Measurements from ENCODE around the gene EHD4.

Gene EHD4

GRCh38 chr15:41876007-41876406 lies 96.3 kb downstream of the EHD4 start:
- no peak for DNase-seq

- DNase-seq: no peak
These were observed 97.6 kb downstream of the EHD4 start for GRCh38 chr15:41874736-41875135.

DNA sequence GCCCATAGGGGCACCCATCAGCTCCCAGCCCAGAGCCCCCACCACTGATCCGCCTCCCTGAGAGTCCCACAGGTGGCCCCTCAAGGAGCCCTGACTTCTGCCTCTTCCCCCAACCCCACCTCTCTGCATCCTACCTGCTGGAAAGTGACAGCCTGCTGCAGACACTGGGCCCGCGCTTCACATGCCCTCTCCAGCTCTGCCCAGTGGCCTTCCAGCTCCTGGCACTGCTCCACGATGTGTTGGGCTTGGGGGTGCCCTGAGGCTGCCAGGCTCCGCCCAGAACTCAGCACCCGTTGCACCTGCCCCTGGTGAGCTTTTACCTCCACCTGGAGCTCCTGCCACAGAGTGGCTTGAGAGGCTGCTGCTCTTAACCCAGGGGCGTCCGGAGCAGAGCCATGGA lies 98.6 kb downstream of the EHD4 start:
- no peak for DNase-seq

- no peak for DNase-seq
These were observed 100.1 kb downstream of the EHD4 start for GRCh38 chr15:41872166-41872747.

- DNase-seq: no peak
These were observed 101.0 kb downstream of the EHD4 start for GRCh38 chr15:41871175-41871905.

- DNase-seq: peak; percentile 68
These were observed 101.7 kb downstream of the EHD4 start for GRCh38 chr15:41870689-41871081.

DNA sequence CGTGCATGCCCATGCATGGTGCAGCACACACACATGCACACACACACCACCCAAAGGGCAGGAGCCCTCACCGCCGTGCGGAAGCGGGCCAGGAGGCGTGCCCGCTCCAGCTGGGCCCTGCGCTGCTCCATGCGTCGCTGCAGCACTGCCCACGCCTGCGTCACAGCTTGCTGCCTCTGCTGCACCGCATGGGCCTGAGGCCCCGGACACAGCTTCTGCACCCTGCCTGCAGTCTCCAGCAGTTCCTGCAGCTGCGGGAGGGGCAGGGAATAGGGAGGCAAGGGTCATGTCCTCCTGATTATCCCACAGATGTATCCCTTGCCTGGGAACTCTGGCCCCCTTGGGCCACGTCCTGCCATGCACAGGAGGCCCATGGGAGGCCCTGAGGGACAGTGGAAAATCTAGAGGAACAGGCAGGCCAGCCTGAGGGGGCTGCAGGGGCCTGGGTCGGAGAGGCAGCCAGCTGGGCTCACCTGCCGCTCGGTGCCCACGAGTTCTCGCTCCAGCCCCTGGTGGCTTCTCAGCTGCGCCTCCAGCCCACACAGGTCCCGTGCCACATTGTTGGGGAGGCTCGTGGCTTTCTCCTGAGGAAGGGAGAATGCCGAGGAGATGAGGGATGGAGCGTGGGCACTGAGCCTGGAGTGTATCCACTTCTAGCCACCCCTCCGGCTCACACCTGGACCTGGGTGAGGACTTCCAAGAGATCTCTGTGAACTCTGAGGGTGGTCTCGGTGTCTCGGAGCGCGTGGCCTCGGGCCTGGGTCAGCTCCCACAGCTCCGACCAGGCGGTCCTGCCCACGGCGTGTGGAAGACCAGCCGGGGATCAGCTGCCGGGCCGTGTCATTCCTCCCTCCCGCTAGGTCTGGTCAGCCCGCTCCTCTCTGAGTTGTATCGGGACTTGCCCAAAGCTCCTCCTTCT lies 102.3 kb downstream of the EHD4 start:
- DNase-seq: no peak

DNA sequence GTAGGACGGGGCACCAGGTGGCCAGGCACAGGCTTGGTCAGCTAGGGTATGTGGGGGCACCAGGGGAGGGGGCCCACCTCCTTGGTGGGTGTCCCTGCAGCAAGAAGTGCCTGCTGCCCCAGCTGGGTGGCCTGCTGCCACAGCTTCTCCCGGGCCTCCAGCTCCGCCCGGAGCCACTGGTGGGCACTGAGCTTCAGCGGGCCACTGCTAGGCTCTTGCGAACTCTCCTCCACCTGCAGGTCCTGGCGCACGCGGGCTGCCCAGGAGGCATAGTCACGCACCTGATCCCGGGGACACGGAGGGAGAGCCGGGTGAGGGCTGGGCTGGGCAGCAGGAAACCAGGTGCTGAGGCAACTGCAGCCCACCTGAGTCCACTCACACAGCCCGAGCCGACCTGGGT lies 104.0 kb downstream of the EHD4 start:
- DNase-seq: no peak

GRCh38 chr15:41866872-41867579 lies 105.3 kb downstream of the EHD4 start:
- no peak for DNase-seq

DNA sequence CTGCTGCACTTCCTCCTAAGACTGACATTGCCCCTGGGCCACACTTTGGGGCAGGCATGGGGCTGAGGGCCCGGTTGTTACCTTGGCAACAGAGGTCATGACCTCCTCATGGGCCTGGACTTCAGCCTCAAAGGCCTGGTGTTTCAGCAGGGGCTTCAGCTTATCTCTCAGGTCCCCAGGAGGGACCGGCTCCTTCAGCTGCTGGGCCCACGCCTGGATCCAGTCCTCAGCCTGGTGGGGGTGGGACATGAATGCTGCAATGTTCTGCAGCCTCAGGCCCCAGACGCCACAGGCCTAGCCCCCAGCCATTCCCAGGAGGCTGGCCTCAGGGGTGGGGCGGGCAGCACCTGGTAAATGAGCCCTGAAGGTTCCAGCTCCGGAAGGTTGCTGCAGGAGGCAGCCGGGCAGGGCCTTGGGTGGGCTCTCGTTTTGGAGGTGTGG lies 106.1 kb downstream of the EHD4 start:
- DNase-seq: no peak

DNA sequence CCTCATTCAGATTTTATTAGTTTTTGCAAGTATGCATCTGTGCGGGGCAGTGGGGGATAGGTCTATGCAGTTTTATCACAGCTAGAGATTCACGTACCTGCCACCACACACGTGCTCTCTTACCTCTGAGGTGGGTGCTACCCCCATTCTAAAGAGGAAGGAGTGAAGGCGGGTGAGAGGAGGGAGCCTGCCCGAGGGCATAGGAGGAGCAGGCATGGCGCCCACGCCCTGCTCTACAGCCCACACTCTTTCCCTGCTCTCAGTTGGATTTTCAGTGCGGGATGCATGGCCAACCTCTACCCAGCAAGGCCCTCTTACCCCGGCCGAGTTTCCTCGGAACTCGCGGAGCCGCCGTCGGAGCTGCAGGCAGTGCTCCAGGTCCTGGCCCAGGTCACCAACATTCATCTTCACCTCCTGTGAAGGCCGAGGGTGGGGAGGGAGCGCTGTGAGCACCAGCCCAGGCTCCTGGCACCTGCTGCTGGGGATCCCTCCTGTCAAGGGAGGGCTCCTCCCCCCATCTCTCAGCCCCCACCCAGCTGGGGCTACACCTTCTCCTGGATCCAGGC lies 106.8 kb downstream of the EHD4 start:
- DNase-seq: no peak

- DNase-seq: no peak
These were observed 109.7 kb downstream of the EHD4 start for GRCh38 chr15:41862515-41863116.

GRCh38 chr15:41861736-41862356 lies 110.5 kb downstream of the EHD4 start:
- no peak for DNase-seq

DNA sequence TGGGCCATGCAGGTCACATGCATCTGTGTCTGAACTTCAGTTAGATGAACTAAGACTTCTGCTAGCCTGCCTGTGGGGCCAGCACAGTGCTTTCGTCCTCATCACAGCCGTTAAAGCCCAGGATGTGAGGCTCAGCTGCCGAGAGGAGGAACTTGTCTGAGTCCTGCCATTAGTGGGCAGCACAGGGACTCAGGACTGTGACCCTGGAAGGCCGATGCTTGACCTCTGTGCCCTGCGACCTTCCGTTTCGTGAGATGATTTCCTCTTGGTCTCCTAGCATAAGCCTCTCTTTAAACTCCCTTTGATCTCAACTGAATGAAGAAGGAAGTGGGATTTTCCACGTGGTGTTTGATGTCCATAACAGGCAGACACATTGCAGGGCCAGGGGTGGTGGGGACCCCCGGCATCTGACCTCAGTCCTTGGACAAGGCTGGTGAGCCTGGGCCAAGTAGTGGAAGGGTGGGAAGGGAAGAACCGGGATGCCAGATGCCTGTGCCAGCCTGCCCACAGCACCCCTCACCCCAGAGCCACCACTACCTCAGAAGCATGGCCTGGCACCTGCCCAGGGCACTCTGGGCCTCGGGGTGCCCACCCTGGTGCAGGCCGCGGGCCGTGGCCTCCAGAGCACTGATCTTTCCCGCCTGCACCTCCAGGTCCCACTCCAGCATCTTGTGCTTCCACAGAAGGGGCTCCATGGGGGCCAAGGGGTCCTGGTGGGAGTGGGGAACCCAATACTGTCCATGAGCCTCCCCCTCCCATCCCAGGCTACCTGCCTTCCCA lies 112.1 kb downstream of the EHD4 start:
- no peak for DNase-seq

DNA sequence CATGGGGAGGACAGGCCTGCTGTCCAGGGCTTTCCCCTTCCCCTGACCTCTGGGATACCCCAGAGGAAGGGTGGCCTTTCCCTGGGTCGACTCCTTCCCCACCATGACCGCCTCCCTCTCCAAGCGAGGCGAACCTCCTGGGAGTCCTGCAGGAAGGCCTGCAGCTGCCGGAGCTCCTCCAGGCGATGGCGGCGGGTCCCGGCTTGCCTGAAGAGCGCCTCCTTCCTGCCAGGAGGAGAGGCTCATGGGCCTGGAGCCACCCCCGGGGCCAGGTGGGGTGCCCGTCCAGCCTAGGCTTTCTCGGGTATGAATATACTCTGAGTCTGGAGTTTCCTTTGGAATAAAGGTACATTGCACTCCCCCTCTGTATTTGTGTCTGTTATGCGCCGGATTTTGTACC lies 113.6 kb downstream of the EHD4 start:
- no peak for DNase-seq

GRCh38 chr15:41857316-41857715 lies 115.0 kb downstream of the EHD4 start:
- DNase-seq: no peak

DNA sequence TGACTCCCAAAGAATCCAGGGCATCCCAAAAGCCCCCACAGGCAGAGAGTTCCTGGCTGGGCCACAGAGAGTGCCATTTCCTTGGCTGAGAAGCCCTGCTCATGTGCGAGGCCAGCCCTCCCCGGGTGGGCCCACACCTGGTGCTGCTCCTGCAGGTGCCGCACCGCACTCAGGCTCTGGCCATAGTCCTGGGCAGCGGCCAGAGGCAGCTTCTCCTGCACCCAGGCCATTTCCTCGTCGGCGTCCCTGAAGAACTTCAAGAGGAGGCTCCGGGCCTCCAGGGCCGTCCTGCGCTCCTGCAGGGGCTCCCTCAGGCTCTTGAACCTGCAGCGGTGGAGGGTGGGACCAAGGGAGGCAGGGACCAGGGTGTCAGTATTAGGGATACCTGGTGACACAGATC lies 115.6 kb downstream of the EHD4 start:
- DNase-seq: no peak

DNA sequence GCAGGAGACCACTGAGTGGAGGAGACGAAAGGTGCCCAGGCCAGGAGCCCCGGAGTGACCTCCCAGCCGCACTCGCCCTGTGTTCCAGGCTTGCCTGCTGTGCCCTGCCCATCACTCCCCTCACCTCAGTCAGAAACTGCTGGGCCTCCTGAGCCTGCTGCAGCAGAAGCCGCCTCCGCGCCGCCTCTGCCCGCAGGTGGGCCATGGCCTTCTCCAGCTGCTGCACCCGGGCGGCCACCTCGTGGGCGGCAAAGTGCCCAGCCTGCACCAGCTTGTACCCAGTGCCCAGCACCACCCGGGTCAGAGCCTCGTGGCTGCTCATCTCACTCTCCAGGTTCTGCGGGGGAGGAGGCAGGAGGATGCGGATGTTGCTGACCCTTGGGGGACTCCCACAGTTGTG lies 116.1 kb downstream of the EHD4 start:
- no peak for DNase-seq

- DNase-seq: no peak
These were observed 116.9 kb downstream of the EHD4 start for GRCh38 chr15:41855261-41855961.

DNA sequence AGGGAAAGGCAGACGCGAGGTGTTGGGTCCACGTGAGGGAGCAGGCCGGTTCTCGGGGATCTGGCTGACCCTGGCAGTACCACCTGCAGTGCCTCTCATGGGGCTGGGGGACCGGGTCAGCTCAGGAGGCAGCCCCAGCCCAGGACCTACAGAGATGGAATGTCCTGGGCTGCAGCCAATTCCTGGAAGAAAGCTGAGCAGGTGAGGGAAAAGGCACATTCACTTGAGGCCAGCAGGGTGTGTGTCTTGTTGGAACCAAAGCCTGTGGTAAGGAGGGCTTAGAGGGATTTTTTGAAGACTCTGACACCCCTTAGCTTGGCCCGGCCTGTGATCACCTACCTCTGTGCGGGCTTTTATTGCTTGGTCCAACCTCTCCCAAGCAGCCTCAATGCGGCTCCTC lies 117.9 kb downstream of the EHD4 start:
- DNase-seq: no peak

Measured in EL (cell line).